ENCODE results near the gene KCTD19. TPM values are rescaled to one million over a fixed set of nuclear protein-coding genes. Genes with fewer than 3 reads are reported as not detected.

Gene KCTD19
- total and polyA plus RNA-seq, 4 donors, result 0.07 to 5.1 (median 0.32) TPM

DNA sequence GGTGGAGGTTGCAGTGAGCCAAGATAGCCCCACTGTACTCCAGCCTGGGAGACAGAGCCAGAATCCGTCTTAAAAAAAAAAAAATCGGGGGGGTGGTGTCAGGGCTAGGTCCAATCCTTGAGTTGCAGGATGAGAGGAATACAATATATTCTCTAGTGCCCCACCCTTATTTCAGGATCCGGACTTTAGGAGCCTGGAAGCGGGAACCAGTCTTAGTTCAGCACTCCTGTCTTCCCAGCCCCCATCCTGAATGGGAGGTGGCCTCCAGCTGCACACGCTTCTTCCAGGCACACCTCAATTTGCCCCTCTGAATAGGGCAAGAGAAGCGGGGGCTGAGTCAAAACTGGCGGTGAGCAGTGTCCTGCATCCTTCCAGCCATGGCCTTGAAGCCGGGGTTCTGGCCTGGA lies 80.9 kb downstream of the KCTD19 start:
- H3K4me3 ChIP-seq, result peak overlapping the region; percentile 90
- 13 to 22% methylated on average over 8 of the region's 8 CpGs for WGBS, 2 donors
- peaks cover 0 to 25% (median 5%) of the 10 kb centered on the region in 4 donors for H3K36me3 ChIP-seq (ENCODE audit: control insufficient read depth in 4 of 4, insufficient read depth in 4 of 4, low read length in 4 of 4)
- peak overlapping the region; percentile 96 to 98 for H3K27ac ChIP-seq (ENCODE audit: low read depth in 1 of 2, low read length in 1 of 2)
- DNase-seq, result no peak
- no peaks in the 10 kb centered on the region for H3K9me3 ChIP-seq (ENCODE audit: control insufficient read depth in 4 of 4, insufficient read depth in 3 of 4, low read length in 3 of 4)
- H3K27me3 ChIP-seq (ENCODE audit: control insufficient read depth in 3 of 3, insufficient read depth in 3 of 3, low read length in 2 of 3), result no peaks in the 10 kb centered on the region
- TF ChIP-seq, protein P1, sequence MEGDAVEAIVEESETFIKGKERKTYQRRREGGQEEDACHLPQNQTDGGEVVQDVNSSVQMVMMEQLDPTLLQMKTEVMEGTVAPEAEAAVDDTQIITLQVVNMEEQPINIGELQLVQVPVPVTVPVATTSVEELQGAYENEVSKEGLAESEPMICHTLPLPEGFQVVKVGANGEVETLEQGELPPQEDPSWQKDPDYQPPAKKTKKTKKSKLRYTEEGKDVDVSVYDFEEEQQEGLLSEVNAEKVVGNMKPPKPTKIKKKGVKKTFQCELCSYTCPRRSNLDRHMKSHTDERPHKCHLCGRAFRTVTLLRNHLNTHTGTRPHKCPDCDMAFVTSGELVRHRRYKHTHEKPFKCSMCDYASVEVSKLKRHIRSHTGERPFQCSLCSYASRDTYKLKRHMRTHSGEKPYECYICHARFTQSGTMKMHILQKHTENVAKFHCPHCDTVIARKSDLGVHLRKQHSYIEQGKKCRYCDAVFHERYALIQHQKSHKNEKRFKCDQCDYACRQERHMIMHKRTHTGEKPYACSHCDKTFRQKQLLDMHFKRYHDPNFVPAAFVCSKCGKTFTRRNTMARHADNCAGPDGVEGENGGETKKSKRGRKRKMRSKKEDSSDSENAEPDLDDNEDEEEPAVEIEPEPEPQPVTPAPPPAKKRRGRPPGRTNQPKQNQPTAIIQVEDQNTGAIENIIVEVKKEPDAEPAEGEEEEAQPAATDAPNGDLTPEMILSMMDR (IDR thresholded peaks at IDR 0.05; ENCODE audit: control extremely low read depth, extremely low read depth), result no peak
- H3K4me1 ChIP-seq (ENCODE audit: control insufficient read depth in 5 of 5, insufficient read depth in 5 of 5, low read length in 5 of 5), result peaks cover 13 to 76% (median 46%) of the 10 kb centered on the region in 5 donors
- ATAC-seq (ENCODE audit: insufficient read depth, low FRiP score), result no peak
- no peak overlapping the region for H3K9ac ChIP-seq (ENCODE audit: insufficient read depth in 1 of 2, low read length in 2 of 2)

DNA sequence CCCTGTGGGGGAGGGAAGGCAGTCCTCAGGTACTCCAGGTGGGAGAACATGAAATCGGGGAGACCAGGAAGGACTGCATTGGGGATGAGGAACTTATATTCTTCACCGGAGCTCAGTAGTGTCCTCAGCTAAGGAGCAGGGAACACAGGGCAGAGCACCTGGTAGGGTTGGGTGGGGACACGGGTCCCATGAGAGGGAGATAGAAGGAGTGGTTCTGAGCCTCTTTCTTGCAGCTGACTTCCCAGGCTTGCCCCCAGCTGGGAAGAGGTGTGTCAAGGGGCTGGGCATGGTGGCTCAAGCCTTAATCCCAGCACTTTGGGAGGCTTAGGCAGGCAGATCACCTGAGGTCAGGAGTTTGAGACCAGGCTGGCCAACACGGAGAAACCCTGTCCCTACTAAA lies 81.4 kb downstream of the KCTD19 start:
- Histone ChIP-seq H3K4me1 (ENCODE audit: control insufficient read depth in 5 of 5, insufficient read depth in 5 of 5, low read length in 5 of 5) (peaks cover 15 to 75% (median 47%) of the 10 kb centered on the region in 5 donors), H3K9ac (ENCODE audit: insufficient read depth in 1 of 2, low read length in 2 of 2) (peak overlapping the region in 1 of 2 donors; percentile 63), H3K27me3 (ENCODE audit: control insufficient read depth in 3 of 3, insufficient read depth in 3 of 3, low read length in 2 of 3) (no peaks in the 10 kb centered on the region), H3K27ac (ENCODE audit: low read depth in 1 of 2, low read length in 1 of 2) (peak overlapping the region; percentile 96 to 98), H3K4me3 (no peak overlapping the region), H3K36me3 (ENCODE audit: control insufficient read depth in 4 of 4, insufficient read depth in 4 of 4, low read length in 4 of 4) (peaks cover 0 to 25% (median 5%) of the 10 kb centered on the region in 4 donors), H3K9me3 (ENCODE audit: control insufficient read depth in 4 of 4, insufficient read depth in 3 of 4, low read length in 3 of 4) (no peaks in the 10 kb centered on the region)
- TF ChIP-seq, protein P1 (IDR thresholded peaks at IDR 0.05; ENCODE audit: control extremely low read depth, extremely low read depth), result no peak
- 44 to 50% methylated on average over 4 of the region's 4 CpGs for whole genome bisulfite sequencing, 2 donors
- DNase-seq (no peak), ATAC-seq (ENCODE audit: insufficient read depth, low FRiP score) (no peak)

- TF ChIP-seq, protein P1 (IDR thresholded peaks at IDR 0.05; ENCODE audit: control extremely low read depth, extremely low read depth), result no peak
- DNase-seq, result peak in 2 of 3 donors; percentile 46 to 48
- H3K27me3 ChIP-seq (ENCODE audit: control insufficient read depth in 3 of 3, insufficient read depth in 3 of 3, low read length in 2 of 3), result no peaks in the 10 kb centered on the region
- peak; percentile 8 for ATAC-seq (ENCODE audit: insufficient read depth, low FRiP score)
- H3K9ac ChIP-seq (ENCODE audit: insufficient read depth in 1 of 2, low read length in 2 of 2), result peak overlapping the region in 1 of 2 donors; percentile 63
- H3K4me3 ChIP-seq, result no peak overlapping the region
- peaks cover 15 to 69% (median 51%) of the 10 kb centered on the region in 5 donors for H3K4me1 ChIP-seq (ENCODE audit: control insufficient read depth in 5 of 5, insufficient read depth in 5 of 5, low read length in 5 of 5)
- 6 to 16% methylated on average over 5 of the region's 5 CpGs for WGBS, 2 donors
- H3K36me3 ChIP-seq (ENCODE audit: control insufficient read depth in 4 of 4, insufficient read depth in 4 of 4, low read length in 4 of 4), result peaks cover 0 to 28% (median 6%) of the 10 kb centered on the region in 4 donors
- no peaks in the 10 kb centered on the region for H3K9me3 ChIP-seq (ENCODE audit: control insufficient read depth in 4 of 4, insufficient read depth in 3 of 4, low read length in 3 of 4)
- peak overlapping the region; percentile 96 to 98 for H3K27ac ChIP-seq (ENCODE audit: low read depth in 1 of 2, low read length in 1 of 2)
Measured at GRCh38 chr16:67244387-67245185, 82.0 kb downstream of the KCTD19 start.
